ENCODE results near the gene CDK8.

The CDK8 gene

GRCh38 chr13:26446751-26447150, 192.8 kb downstream of the CDK8 start:
- H3K4me1 Mint-ChIP-seq (ENCODE audit: low read depth) = no peaks in the 10 kb centered on the region
- H3K9me3 Mint-ChIP-seq (ENCODE audit: low read depth) = no peaks in the 10 kb centered on the region
- no peaks in the 10 kb centered on the region for H3K36me3 Mint-ChIP-seq
- no peak overlapping the region for H3K4me3 Mint-ChIP-seq
- H3K27me3 Mint-ChIP-seq = peaks cover 26% of the 10 kb centered on the region
- no peak overlapping the region for H3K27ac Mint-ChIP-seq

GRCh38 chr13:26448032-26448431, 194.1 kb downstream of the CDK8 start:
- no peaks in the 10 kb centered on the region for H3K9me3 Mint-ChIP-seq (ENCODE audit: low read depth)
- peaks cover 28% of the 10 kb centered on the region for H3K27me3 Mint-ChIP-seq
- no peak overlapping the region for H3K4me3 Mint-ChIP-seq
- no peak overlapping the region for H3K27ac Mint-ChIP-seq
- no peaks in the 10 kb centered on the region for H3K36me3 Mint-ChIP-seq
- H3K4me1 Mint-ChIP-seq (ENCODE audit: low read depth) = no peaks in the 10 kb centered on the region

GRCh38 chr13:26449063-26449848, 195.3 kb downstream of the CDK8 start:
- Mint-ChIP-seq H3K27me3 (peaks cover 32% of the 10 kb centered on the region), H3K4me1 (ENCODE audit: low read depth) (no peaks in the 10 kb centered on the region), H3K9me3 (ENCODE audit: low read depth) (no peaks in the 10 kb centered on the region), H3K36me3 (no peaks in the 10 kb centered on the region), H3K4me3 (no peak overlapping the region), H3K27ac (no peak overlapping the region)
